K562 (cell line): ENCODE measurements around the gene PDCD11. TPM values are rescaled to one million over a fixed set of nuclear protein-coding genes. Genes with fewer than 3 reads are reported as not detected.

Experiments
- BACH1 ChIP-seq: fragments of 200-800 bp; sonication (Bioruptor generic); IDR thresholded peaks from 2 replicates; pipeline ENCODE4 v1.6.1; 2016; ENCODE audit warnings: missing genetic modification characterization, missing compliant biosample characterization
- FOXJ3 ChIP-seq: sonication (generic); formaldehyde crosslinking; IDR thresholded peaks from 2 replicates; pipeline ENCODE4 v1.4.0; 2020; ENCODE audit warnings: mild to moderate bottlenecking, missing genetic modification reagents
- GATAD2A ChIP-seq: fragments of 450-650 bp; IDR thresholded peaks from 2 replicates; pipeline ENCODE4 v1.6.1; 2017
- HDAC8 ChIP-seq: fragments of 450-650 bp; IDR thresholded peaks from 2 replicates; pipeline ENCODE4 v1.6.1; 2016; ENCODE audit warnings: mild to moderate bottlenecking, missing genetic modification characterization, moderate library complexity, missing compliant biosample characterization
- MAFG ChIP-seq: fragments of 450-650 bp; conservative IDR thresholded peaks from 2 replicates; pipeline ENCODE4 v1.6.1; 2016; ENCODE audit warnings: missing genetic modification characterization, missing compliant biosample characterization
- MTA1 ChIP-seq: fragments of 450-650 bp; IDR thresholded peaks from 2 replicates; pipeline ENCODE4 v1.6.1; 2017; ENCODE audit warnings: borderline replicate concordance
- SMAD1 ChIP-seq: fragments of 150-350 bp; IDR thresholded peaks from 2 replicates; pipeline ENCODE4 v1.6.1; 2014; ENCODE audit warnings: low read length, low read depth; ENCODE audit not compliant: partially characterized antibody
- SMAD3 ChIP-seq: fragments of 450-650 bp; formaldehyde crosslinking; conservative IDR thresholded peaks from 2 replicates; pipeline ENCODE4 v1.4.0; 2020; ENCODE audit warnings: mild to moderate bottlenecking
- SREBF2 ChIP-seq: sonication (generic); formaldehyde crosslinking; IDR thresholded peaks from 2 replicates; pipeline ENCODE4 v1.4.0; 2020; ENCODE audit warnings: mild to moderate bottlenecking, missing genetic modification reagents
- ZBTB7A ChIP-seq: IDR thresholded peaks from 2 replicates; pipeline ENCODE4 v1.6.1; 2011; ENCODE audit warnings: low read depth, mild to moderate bottlenecking, low read length, moderate library complexity, borderline replicate concordance; ENCODE audit not compliant: control insufficient read depth
- ZNF232 ChIP-seq: sonication (generic); formaldehyde crosslinking; IDR thresholded peaks from 2 replicates; pipeline ENCODE4 v1.8.0; 2022; ENCODE audit warnings: mild to moderate bottlenecking, missing genetic modification reagents
- ZNF253 ChIP-seq: fragments of 250-450 bp; sonication (Bioruptor Pico); conservative IDR thresholded peaks from 2 replicates; pipeline ENCODE4 v1.6.1; 2021; ENCODE audit warnings: mild to moderate bottlenecking
- ZNF311 ChIP-seq: fragments of 250-450 bp; sonication (Bioruptor Pico); IDR thresholded peaks from 2 replicates; pipeline ENCODE4 v1.4.0; 2020; ENCODE audit warnings: mild to moderate bottlenecking, moderate library complexity
- ZNF384 ChIP-seq: IDR thresholded peaks from 2 replicates; pipeline ENCODE4 v1.6.1; 2012; ENCODE audit warnings: low read depth, low read length, improper control_type of control experiment
- ZNF79 ChIP-seq: fragments of 250-450 bp; sonication (Bioruptor Pico); IDR thresholded peaks from 2 replicates; pipeline ENCODE4 v1.4.0; 2020; ENCODE audit warnings: low read depth, mild to moderate bottlenecking, moderate library complexity
- polyA plus RNA-seq, 8 experiments: library from polyadenylated mRNA; depleted of rRNA in 4 of 8; stranded (reverse) in 5 of 8; unstranded in 3 of 8; fragments of >200 nt; fragmentation: Nextera tagmentation in 2 of 8; fragmentation: Illumina TruSeq in 1 of 8; extraction: Ambion mirVana in 2 of 8; extraction: Trizol in 1 of 8; gene quantifications; 2 replicates each; pipeline versions ENCODE4 v1.2.1 to v1.2.3, GENCODE V29; 2011 to 2014; ENCODE audit warnings: inconsistent platforms in 1 of 8, missing spikeins in 1 of 8
- total RNA-seq, 7 experiments: library from RNA; depleted of rRNA in 6 of 7; stranded (reverse); fragments of >200 nt in 6 of 7; fragmentation: Illumina TruSeq in 2 of 7; extraction: Trizol in 2 of 7; gene quantifications; 2 replicates each; pipeline versions ENCODE4 v1.2.1 to v1.2.3, GENCODE V29; 2011 to 2021; ENCODE audit warnings: low replicate concordance in 1 of 7
- TF ChIP-seq, protein P1 (sequence below): sonication (generic); formaldehyde crosslinking; IDR thresholded peaks from 2 replicates; pipeline ENCODE4 v1.8.1; 2023; ENCODE audit warnings: mild to moderate bottlenecking, missing genetic modification reagents
- TF ChIP-seq, protein P2 (sequence below): fragments of 450-650 bp; IDR thresholded peaks from 2 replicates; pipeline ENCODE4 v1.6.1; 2017; ENCODE audit warnings: mild to moderate bottlenecking, moderate library complexity
- TF ChIP-seq, protein P3 (sequence below), 2 experiments: fragments of 450-650 bp; IDR thresholded peaks; 2 replicates each; pipeline ENCODE4 v1.6.1; 2016; ENCODE audit warnings: mild to moderate bottlenecking in 2 of 2, borderline replicate concordance in 1 of 2, low read depth in 1 of 2, moderate library complexity in 1 of 2

The PDCD11 gene
- total and polyA plus RNA-seq, 9 of the 15 experiments (the other 6 are each of a cell fraction or from before 2014, with no cell fraction given), result 14.8 to 73.8 (median 50.0) TPM

DNA sequence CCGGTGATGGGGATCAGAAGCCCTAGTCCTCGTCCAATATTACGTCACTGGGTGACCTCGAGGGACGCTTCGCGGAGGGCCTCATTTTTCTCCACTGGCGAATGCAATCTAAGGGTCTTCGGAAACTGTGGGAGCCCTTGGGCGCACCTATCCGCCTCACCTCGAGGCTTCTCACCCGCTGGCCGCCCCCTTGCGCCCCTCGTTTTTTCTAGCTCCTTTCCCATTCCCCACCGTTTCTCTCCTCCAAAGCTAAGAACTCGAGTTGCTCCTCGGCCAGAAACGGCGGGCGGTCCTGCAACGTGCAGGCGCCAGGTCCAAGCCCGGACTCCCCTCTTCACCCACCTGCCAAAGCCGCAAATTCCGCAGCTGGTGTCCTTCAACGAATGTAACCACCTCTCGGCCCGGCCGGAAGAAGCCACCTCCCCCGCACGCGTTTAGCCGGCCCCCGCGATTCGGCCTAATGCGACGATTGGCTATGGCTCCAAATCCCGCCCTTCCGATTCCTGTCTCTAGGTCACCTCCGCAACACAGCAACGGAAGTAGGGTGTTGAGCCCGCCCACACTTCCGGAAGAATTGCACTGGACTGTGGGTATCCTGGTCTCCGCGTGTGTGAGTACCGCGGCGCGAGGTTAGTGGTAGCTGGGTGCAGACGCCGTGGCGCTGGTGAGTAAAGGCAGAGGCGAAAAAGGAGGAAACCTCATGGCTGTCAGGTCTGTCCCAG is at the start of gene PDCD11, which contains the start of gene ATP5MK (continued):
- no peak for TF ChIP-seq ZNF79
- no peak for TF ChIP-seq ZNF253 (CRISPR knock-in tag)
- TF ChIP-seq GATAD2A, result no peak
- TF ChIP-seq HDAC8 (tag), result no peak
- TF ChIP-seq BACH1, result no peak
- TF ChIP-seq, protein P1, sequence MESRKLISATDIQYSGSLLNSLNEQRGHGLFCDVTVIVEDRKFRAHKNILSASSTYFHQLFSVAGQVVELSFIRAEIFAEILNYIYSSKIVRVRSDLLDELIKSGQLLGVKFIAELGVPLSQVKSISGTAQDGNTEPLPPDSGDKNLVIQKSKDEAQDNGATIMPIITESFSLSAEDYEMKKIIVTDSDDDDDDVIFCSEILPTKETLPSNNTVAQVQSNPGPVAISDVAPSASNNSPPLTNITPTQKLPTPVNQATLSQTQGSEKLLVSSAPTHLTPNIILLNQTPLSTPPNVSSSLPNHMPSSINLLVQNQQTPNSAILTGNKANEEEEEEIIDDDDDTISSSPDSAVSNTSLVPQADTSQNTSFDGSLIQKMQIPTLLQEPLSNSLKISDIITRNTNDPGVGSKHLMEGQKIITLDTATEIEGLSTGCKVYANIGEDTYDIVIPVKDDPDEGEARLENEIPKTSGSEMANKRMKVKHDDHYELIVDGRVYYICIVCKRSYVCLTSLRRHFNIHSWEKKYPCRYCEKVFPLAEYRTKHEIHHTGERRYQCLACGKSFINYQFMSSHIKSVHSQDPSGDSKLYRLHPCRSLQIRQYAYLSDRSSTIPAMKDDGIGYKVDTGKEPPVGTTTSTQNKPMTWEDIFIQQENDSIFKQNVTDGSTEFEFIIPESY (CRISPR knock-in tag), result no peak
- TF ChIP-seq, protein P2, sequence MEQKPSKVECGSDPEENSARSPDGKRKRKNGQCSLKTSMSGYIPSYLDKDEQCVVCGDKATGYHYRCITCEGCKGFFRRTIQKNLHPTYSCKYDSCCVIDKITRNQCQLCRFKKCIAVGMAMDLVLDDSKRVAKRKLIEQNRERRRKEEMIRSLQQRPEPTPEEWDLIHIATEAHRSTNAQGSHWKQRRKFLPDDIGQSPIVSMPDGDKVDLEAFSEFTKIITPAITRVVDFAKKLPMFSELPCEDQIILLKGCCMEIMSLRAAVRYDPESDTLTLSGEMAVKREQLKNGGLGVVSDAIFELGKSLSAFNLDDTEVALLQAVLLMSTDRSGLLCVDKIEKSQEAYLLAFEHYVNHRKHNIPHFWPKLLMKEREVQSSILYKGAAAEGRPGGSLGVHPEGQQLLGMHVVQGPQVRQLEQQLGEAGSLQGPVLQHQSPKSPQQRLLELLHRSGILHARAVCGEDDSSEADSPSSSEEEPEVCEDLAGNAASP, result no peak
- TF ChIP-seq ZBTB7A, result peak; percentile 26; the same call in 1 of the 2 replicates
- TF ChIP-seq MAFG, result no peak
- TF ChIP-seq FOXJ3 (CRISPR knock-in tag), result no peak
- TF ChIP-seq SMAD3 (CRISPR knock-in tag), result no peak
- no peak for TF ChIP-seq ZNF232 (CRISPR knock-in tag)
- no peak for TF ChIP-seq SREBF2
- TF ChIP-seq SMAD1, result peak; percentile 63
- no peak for TF ChIP-seq MTA1
- no peak for TF ChIP-seq ZNF311 (CRISPR knock-in tag)
- TF ChIP-seq, protein P3, sequence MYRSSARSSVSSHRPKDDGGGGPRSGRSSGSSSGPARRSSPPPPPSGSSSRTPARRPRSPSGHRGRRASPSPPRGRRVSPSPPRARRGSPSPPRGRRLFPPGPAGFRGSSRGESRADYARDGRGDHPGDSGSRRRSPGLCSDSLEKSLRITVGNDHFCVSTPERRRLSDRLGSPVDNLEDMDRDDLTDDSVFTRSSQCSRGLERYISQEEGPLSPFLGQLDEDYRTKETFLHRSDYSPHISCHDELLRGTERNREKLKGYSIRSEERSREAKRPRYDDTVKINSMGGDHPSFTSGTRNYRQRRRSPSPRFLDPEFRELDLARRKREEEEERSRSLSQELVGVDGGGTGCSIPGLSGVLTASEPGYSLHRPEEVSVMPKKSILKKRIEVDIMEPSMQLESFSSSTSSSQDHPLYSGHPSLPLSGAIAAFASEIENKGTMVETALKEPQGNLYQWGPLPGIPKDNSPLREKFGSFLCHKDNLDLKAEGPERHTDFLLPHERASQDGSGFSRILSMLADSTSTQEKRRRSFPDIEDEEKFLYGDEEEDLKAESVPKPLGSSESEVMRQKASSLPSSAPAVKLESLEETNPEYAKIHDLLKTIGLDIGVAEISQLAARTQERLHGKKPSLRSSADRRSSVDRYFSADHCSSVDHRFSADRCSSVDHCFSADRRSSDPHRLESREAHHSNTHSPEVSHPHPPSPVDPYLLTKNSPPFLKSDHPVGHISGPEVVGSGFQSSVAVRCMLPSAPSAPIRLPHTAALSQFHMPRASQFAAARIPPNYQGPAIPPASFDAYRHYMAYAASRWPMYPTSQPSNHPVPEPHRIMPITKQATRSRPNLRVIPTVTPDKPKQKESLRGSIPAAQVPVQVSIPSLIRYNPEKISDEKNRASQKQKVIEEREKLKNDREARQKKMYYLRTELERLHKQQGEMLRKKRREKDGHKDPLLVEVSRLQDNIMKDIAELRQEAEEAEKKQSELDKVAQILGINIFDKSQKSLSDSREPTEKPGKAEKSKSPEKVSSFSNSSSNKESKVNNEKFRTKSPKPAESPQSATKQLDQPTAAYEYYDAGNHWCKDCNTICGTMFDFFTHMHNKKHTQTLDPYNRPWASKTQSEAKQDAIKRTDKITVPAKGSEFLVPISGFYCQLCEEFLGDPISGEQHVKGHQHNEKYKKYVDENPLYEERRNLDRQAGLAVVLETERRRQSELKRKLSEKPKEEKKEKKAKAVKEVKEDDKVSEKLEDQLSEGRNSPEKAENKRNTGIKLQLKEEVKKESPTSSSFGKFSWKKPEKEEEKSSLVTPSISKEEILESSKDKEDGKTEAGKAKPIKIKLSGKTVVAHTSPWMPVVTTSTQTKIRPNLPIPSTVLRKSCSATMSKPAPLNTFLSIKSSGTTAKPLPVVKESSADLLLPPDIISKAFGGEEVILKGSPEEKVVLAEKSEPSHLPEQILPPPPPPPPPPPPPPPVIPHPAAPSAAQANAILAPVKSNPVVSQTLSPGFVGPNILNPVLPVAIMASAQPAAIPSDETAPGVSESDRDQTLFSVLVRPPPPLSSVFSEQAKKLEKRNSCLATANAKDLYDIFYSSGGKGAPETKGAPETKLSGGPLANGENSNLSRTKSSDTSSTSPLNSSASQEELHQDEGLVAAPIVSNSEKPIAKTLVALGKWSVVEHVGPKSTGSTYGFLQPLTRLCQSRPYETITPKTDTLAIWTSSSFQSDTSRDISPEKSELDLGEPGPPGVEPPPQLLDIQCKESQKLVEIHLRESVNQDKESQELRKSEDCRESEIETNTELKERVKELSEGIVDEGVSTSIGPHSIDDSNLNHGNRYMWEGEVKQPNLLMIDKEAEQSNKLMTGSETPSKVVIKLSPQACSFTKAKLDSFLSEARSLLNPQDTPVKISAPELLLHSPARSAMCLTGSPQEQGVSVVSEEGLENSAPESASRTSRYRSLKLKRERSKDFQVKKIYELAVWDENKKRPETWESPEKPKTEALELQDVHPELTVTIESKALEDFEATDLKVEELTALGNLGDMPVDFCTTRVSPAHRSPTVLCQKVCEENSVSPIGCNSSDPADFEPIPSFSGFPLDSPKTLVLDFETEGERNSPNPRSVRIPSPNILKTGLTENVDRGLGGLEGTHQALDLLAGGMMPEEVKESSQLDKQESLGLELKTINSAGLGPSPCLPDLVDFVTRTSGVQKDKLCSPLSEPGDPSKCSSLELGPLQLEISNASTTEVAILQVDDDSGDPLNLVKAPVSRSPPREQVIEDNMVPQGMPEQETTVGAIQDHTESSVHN (IDR thresholded peaks at IDR 0.05; ENCODE audit: borderline replicate concordance in 1 of 2, low read depth in 1 of 2), result no peak
- TF ChIP-seq ZNF384, result no peak
